Memory B cell (primary cell): ENCODE data around the gene COX8A.

Experiments
- ATAC-seq: fragments of 150-1000 bp; cut with Tn5 transposase; 2 replicates; pipeline ENCODE4 v1.10.0; 2021; ENCODE audit warnings: low read depth, mild to moderate bottlenecking, moderate library complexity
- DNase-seq, 2 donors: peaks; one replicate each; pipeline ENCODE4 v3.0.0; 2022; ENCODE audit warnings: low spot score in 2 of 2
- H3K27ac Mint-ChIP-seq: one replicate; pipeline ENCODE4 v1.8.0; 2022; ENCODE audit warnings: mild to moderate bottlenecking, moderate library complexity, mixed read lengths
- H3K27me3 Mint-ChIP-seq: one replicate; pipeline ENCODE4 v1.8.0; 2022; ENCODE audit warnings: mixed read lengths
- H3K36me3 Mint-ChIP-seq: one replicate; pipeline ENCODE4 v1.8.0; 2022; ENCODE audit warnings: mild to moderate bottlenecking, mixed read lengths
- H3K4me1 Mint-ChIP-seq: one replicate; pipeline ENCODE4 v1.8.0; 2022; ENCODE audit warnings: mixed read lengths
- H3K4me3 Mint-ChIP-seq: one replicate; pipeline ENCODE4 v1.8.0; 2022; ENCODE audit warnings: mild to moderate bottlenecking, moderate library complexity, mixed read lengths
- H3K9me3 Mint-ChIP-seq: one replicate; pipeline ENCODE4 v1.8.0; 2022; ENCODE audit warnings: mixed read lengths

The COX8A gene

GRCh38 chr11:64015510-64015909 lies 41.1 kb downstream of the COX8A start:
- peaks cover 3% of the 10 kb centered on the region for H3K27me3 Mint-ChIP-seq
- H3K27ac Mint-ChIP-seq = no peak overlapping the region
- ATAC-seq = no peak
- no peak for DNase-seq
- H3K36me3 Mint-ChIP-seq = peaks cover 4% of the 10 kb centered on the region
- H3K4me3 Mint-ChIP-seq = no peak overlapping the region
- no peaks in the 10 kb centered on the region for H3K4me1 Mint-ChIP-seq
- H3K9me3 Mint-ChIP-seq = peaks cover 7% of the 10 kb centered on the region

DNA sequence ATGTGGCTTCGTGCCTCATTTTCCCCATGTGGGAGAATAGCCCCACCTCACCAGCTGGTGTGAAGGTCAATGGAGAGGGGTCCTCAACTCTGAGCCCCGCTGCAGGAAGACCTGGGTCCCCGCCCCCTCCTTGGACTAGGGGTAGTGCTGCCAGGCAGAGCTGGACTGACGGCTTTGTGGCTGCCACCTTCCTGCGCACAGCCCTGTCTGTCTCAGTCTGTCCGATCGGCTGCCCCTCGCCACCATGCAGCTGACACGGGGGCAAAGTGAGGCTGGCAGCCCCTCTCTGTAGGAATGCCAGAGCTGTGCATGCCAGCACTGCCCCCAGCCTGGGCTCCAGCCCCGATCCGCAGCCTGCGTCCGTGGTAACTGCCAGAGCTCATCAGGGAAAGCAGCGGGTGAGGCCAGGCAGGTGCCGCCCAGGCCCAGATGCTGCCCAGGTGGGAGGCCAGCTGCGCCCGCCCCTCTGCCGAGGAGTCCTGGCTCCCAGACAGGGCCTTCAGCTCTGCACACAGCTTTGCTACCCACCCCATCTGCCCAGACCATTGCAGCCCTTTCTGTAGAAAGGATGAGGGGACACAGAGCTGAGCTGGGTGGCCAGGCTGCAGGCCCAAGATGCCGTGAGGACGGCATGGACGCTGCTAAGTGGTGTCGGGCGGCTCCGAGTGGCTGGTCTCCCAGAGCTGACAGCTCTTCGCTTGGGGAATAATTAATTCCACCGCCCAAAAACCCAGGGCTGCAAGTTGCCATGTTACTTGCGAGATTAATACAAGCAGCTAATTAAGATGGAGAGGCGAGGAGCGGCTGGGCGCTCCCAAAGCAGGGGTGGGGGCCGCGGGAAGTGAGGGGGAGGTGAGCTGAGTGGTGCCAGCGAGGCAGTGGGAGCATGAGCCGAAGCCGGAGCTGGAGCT lies 41.8 kb downstream of the COX8A start:
- H3K9me3 Mint-ChIP-seq = no peaks in the 10 kb centered on the region
- no peaks in the 10 kb centered on the region for H3K4me1 Mint-ChIP-seq
- H3K36me3 Mint-ChIP-seq = no peaks in the 10 kb centered on the region
- no peak for ATAC-seq
- H3K4me3 Mint-ChIP-seq = no peak overlapping the region
- no peak overlapping the region for H3K27ac Mint-ChIP-seq
- peaks cover 2% of the 10 kb centered on the region for H3K27me3 Mint-ChIP-seq
- no peak for DNase-seq

DNA sequence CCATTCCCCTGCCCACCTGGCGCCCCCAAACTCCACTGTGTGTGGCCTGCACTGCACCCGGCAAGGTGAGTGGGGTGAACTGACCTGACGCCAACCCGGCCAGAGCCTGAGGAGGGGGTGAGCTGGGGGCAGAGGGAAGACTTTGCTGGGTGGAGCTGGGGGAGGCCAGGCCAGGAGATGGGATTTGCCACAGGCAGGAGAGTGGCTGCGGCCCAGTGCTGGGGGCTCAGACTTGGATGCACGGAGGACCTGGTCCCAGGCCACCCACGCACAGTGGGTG lies 43.5 kb downstream of the COX8A start:
- no peaks in the 10 kb centered on the region for H3K4me1 Mint-ChIP-seq
- no peaks in the 10 kb centered on the region for H3K9me3 Mint-ChIP-seq
- DNase-seq = no peak
- ATAC-seq = no peak
- H3K27me3 Mint-ChIP-seq = peaks cover 2% of the 10 kb centered on the region
- no peak overlapping the region for H3K4me3 Mint-ChIP-seq
- H3K27ac Mint-ChIP-seq = no peak overlapping the region
- H3K36me3 Mint-ChIP-seq = no peaks in the 10 kb centered on the region

DNA sequence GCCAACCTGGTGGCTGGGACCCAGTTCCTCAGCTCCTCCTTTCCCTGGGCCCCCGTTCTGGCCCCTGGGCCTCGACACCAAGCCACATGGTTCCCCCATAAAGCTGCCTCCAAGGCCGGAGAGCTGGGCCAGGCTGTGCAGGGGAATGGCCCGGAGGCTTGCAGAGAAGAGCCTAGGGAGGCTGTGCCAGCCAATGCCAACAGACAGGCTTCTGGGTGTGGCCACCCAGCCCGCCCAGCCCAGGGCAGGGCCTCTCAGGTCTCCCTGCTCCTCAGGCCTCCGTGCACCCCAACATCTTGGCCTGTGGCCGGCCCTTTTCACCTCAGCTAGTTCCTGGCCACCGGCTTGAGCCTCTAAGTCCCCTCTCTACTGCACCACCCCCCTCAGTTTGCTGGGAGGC lies 43.9 kb downstream of the COX8A start:
- Mint-ChIP-seq H3K4me3 (no peak overlapping the region), H3K4me1 (no peaks in the 10 kb centered on the region), H3K36me3 (no peaks in the 10 kb centered on the region), H3K27ac (no peak overlapping the region), H3K27me3 (peaks cover 2% of the 10 kb centered on the region), H3K9me3 (no peaks in the 10 kb centered on the region)
- DNase-seq (no peak), ATAC-seq (no peak)

DNA sequence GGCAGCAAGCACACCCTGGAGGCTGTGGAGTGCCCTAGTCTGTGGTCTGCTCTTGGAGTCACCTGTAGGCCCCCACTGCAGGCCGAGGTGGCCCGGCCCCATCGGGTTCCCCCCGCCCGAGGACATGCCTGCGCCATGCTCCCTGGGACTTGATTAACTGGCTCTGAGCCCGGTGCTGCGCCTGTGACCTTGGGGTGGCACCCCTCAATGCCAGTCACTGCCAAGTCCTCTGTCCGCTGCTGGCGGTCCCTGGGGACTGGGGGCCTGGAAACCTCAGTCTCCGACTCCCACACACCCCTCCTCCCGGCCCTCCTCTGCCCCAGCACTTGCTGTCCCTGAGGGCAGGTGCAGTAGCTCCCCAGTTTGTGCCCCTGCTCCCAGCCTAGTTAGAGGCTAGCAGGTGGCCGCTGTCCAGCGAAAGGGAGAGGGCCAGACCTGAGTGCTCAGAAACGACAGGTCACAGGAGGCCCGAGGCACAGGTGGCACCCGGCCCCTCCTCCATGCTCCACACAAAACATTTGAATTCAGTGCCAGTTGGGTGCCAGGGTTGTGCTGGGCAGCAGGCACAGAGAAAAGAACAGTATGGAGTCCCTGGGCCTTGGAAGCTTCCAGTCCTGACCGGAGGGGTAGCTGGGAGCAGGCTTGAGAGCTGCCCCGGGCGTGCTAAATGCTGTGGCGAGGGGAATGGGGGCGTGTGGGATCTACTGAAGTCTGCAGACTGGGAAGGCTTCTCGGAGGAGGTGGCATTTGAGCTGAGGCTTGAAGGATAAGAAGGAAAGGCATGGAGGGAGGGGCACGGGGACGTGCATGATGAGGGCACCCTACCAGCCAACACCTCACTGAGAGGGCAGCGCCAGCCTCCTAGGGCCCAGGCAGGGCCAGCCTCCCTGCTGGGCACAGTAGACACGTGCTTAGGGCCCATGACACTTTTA lies 45.0 kb downstream of the COX8A start:
- Mint-ChIP-seq H3K36me3 (no peaks in the 10 kb centered on the region), H3K9me3 (no peaks in the 10 kb centered on the region), H3K4me1 (no peaks in the 10 kb centered on the region), H3K27ac (no peak overlapping the region), H3K4me3 (no peak overlapping the region), H3K27me3 (peaks cover 2% of the 10 kb centered on the region)
- DNase-seq (no peak), ATAC-seq (no peak)

GRCh38 chr11:64020976-64021756 lies 46.7 kb downstream of the COX8A start:
- DNase-seq (no peak), ATAC-seq (no peak)
- no peaks in the 10 kb centered on the region for H3K27me3 Mint-ChIP-seq
- H3K4me1 Mint-ChIP-seq = no peaks in the 10 kb centered on the region
- H3K4me3 Mint-ChIP-seq = no peak overlapping the region
- H3K36me3 Mint-ChIP-seq = no peaks in the 10 kb centered on the region
- no peaks in the 10 kb centered on the region for H3K9me3 Mint-ChIP-seq
- H3K27ac Mint-ChIP-seq = no peak overlapping the region

GRCh38 chr11:64021757-64022093 lies 47.3 kb downstream of the COX8A start:
- Mint-ChIP-seq H3K36me3 (no peaks in the 10 kb centered on the region), H3K4me1 (no peaks in the 10 kb centered on the region), H3K27me3 (peaks cover 3% of the 10 kb centered on the region), H3K9me3 (no peaks in the 10 kb centered on the region), H3K27ac (no peak overlapping the region), H3K4me3 (no peak overlapping the region)
- ATAC-seq (no peak), DNase-seq (no peak)

DNA sequence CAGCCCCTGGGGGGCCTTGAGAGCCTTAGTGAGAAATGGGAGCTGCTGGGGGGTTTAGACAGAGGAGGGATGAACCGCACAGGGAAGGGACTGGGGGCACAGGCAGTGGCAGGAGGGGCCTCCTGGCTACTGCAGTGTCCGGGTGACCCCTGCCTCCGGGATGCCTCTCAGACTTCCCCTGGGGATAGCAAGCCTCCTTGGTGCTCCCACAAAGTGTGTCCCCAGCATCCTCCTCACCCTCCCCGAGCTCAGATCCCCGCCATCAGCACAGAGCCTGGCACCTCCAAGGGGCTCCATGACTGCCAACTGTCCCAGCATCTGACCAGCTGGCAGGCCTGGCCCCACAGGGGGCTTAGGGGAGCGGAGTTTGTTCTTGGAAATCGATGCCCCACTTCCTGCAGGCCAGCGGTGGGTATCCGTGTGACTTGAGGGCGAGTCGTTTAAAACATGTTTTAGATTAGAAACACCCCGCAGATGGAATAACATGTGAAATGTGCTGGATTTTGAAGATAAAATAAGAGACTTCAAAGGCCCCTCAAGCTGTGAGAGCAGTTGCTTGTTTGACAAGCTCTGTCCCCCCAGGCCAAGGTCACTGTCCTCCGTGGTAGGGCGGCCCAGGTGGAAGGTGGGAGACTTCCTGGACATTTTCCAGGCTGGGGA lies 47.8 kb downstream of the COX8A start:
- ATAC-seq (no peak), DNase-seq (no peak)
- Mint-ChIP-seq H3K27ac (no peak overlapping the region), H3K4me1 (no peaks in the 10 kb centered on the region), H3K36me3 (no peaks in the 10 kb centered on the region), H3K9me3 (no peaks in the 10 kb centered on the region), H3K27me3 (peaks cover 8% of the 10 kb centered on the region), H3K4me3 (no peak overlapping the region)

DNA sequence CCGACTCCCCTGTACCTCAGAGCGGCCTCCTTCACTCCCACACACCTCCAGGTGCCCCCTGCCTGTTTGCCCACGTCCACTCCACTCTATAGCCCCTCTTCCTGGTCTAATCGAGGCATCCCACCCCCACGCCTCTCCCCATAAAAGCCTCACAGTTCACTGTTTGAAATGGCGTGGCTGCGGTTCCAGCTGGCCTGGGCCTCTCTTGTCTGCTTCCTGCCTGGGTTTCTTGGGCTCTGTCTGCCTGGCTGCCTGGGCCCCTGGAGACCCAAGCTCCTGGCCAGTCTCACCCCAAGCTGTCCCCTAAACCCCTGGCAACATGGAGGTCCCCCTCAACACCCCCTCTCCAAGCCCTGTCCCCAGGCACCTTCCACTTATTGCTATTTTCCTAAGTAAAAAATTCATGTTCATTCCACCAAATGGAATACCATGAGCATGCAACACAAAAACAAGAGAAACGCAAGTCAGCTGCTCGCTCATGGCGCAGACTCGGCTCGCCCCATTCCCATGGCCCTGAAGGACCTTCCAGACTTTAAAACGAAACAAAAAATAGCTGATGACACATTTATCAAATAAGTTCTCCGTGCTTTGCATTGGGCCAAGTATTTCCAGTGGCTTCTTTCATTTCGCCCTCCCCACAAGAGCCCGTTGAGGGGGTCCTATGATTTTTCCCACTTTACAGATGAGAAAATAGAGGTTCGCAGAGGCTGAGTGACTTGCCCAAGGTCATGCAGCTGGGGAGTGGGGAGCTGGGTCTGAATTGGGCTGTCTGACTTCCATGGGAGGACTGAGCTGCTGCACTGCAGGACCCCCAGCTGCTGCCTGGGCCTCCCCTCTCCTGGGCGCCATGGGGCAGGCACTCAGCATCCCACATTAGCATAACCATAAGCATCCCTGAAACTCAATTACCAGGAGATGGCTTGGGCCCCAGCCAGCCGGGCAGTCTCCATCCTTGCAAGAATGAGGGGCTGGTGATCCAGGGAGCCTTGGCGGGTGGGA lies 49.6 kb downstream of the COX8A start:
- H3K4me3 Mint-ChIP-seq = no peak overlapping the region
- peaks cover 13% of the 10 kb centered on the region for H3K27me3 Mint-ChIP-seq
- H3K36me3 Mint-ChIP-seq = no peaks in the 10 kb centered on the region
- no peaks in the 10 kb centered on the region for H3K4me1 Mint-ChIP-seq
- DNase-seq (no peak), ATAC-seq (no peak)
- no peaks in the 10 kb centered on the region for H3K9me3 Mint-ChIP-seq
- H3K27ac Mint-ChIP-seq = no peak overlapping the region

DNA sequence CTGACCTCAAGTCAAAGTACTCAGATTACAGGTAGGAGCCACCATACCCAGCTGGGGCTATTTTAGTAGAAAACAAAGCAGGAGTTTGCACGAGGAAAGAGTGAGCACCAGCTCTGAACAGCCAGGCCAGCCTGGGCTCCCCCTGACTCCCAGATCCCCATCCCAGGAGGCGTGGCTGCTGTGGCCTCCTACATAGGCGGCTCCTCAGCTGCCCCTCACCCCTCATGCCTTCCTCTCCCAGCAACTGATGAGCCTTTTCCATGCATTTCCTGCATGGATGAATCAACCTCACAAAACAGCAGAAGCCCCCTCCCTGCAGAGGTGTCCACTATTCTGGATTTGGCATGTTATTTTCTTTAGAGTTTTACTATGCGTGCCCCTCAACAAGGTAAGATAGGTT lies 50.8 kb downstream of the COX8A start:
- Mint-ChIP-seq H3K36me3 (no peaks in the 10 kb centered on the region), H3K4me1 (no peaks in the 10 kb centered on the region), H3K4me3 (no peak overlapping the region), H3K27me3 (peaks cover 18% of the 10 kb centered on the region), H3K27ac (no peak overlapping the region), H3K9me3 (no peaks in the 10 kb centered on the region)
- DNase-seq (no peak), ATAC-seq (no peak)
